ENCODE measurements around the gene CMYA5.

DNA sequence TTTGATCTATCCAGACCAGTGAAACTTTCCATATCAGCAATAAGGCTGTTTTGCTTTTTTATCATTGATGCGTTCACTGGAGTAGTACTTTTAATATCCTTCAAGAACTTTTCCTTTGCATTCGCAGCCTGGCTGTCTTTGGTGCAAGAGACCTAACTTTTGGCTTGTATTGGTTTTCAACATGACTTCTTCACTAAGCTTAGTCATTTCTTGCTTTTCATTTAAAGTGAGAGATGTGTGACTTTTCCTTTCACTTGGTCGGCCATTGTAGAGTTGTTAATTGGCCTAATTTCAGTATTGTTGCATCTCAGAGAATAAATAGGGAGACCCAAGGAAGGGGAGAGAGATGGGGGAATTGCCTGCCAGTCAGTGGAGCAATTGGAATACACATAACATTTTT is 26.4 kb upstream of the CMYA5 start:
- TF ChIP-seq CTCF (IDR thresholded peaks at IDR 0.05; ENCODE audit: low read length): no peak
- TF ChIP-seq EZH2 (optimal IDR thresholded peaks at IDR 0.05; ENCODE audit: low read depth, low read length): no peak

Measured in MM.1S (cell line).